ENCODE results near the gene ZNF546.

GRCh38 chr19:39969266-39969665 is 27.6 kb upstream of the ZNF546 start:
- TF ChIP-seq EZH2 (IDR thresholded peaks at IDR 0.05) (no peak), FOXP2 (optimal IDR thresholded peaks at IDR 0.05; ENCODE audit: control extremely low read depth, extremely low read length, insufficient read depth) (no peak)

Measured in SK-N-MC (cell line).